Measurements from ENCODE around the gene SLC22A25. TPM values are rescaled to one million over a fixed set of nuclear protein-coding genes. Genes with fewer than 3 reads are reported as not detected.

Gene SLC22A25
- total and polyA plus RNA-seq, 2 donors (not counting 1 experiment from before 2014, with no cell fraction given) = not detected

DNA sequence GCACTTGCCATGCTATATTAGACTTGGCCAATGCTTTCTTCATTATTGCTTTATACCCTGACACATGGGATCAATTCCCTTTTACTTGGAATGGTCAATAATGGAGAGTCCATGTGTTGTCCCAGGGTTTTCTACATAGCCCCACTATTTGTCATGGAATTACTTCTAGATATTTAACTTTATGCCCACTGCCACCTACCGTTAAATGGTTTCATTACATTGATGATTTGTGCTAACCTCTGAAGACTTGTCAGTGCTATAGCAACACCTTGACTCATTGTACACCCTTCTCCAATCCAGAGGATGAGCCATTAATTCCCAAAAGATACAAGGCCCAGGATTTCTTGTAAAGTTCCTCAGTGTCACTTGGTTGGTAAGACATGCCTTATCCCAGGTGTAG, 31.4 kb upstream of the SLC22A25 start:
- Histone ChIP-seq H3K4me1 (ENCODE audit: control insufficient read depth, extremely low read depth, insufficient read depth, low read length) (no peaks in the 10 kb centered on the region), H3K79me2 (ENCODE audit: control insufficient read depth, insufficient read depth, low read length) (no peaks in the 10 kb centered on the region), H3K9me3 (ENCODE audit: control insufficient read depth, insufficient read depth, low read depth, low read length) (no peaks in the 10 kb centered on the region), H3K9ac (ENCODE audit: insufficient read depth, low read length) (no peak overlapping the region), H4K20me1 (ENCODE audit: control insufficient read depth, extremely low read depth, insufficient read depth, low read length) (no peaks in the 10 kb centered on the region), H3K36me3 (ENCODE audit: control insufficient read depth, insufficient read depth, low read length) (no peaks in the 10 kb centered on the region), H3K4me2 (ENCODE audit: extremely low read depth, insufficient read depth, low read length) (no peak overlapping the region), H3K4me3 (replicated peaks in 1 of 4; ENCODE audit: control extremely low read depth in 1 of 4, insufficient read depth in 1 of 4, low read depth in 3 of 4, low read length in 4 of 4) (no peak overlapping the region), H2AFZ (ENCODE audit: low read length) (no peak overlapping the region), H3K27ac (ENCODE audit: insufficient read depth, low read length) (no peak overlapping the region), H3K27me3 (ENCODE audit: control insufficient read depth, insufficient read depth, low read length) (no peaks in the 10 kb centered on the region)
- no peak for TF ChIP-seq EZH2 (IDR thresholded peaks at IDR 0.05; ENCODE audit: low read length, missing control alignments)
- no peak for TF ChIP-seq CTCF (conservative IDR thresholded peaks at IDR 0.05 in 1 of 2, IDR thresholded peaks at IDR 0.05 in 1 of 2; ENCODE audit: low read depth in 1 of 2, low read length in 2 of 2)
- no peak for DNase-seq (ENCODE audit: low read depth in 2 of 2)

DNA sequence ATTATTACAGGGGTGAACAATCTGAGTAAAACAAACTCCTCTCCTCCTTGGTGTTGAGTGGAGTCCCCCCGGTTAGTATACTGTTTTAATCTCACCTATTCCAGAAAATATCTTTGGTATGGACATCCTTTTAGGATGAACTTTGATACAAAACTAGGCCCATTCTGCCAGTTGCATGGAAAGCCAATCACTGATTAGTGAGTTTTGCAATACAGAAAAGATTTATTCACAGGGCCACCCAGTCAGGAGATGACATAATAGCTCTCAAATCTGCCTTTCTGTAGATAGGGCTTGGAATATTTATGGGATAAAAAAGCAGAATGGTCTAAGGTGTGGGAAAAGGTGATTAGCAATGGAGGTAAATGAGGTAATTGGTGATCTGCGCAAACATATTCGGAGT, 30.3 kb upstream of the SLC22A25 start:
- Histone ChIP-seq H3K27me3 (ENCODE audit: control insufficient read depth, insufficient read depth, low read length) (no peaks in the 10 kb centered on the region), H3K9ac (ENCODE audit: insufficient read depth, low read length) (no peak overlapping the region), H2AFZ (ENCODE audit: low read length) (no peak overlapping the region), H3K9me3 (ENCODE audit: control insufficient read depth, insufficient read depth, low read depth, low read length) (no peaks in the 10 kb centered on the region), H3K4me2 (ENCODE audit: extremely low read depth, insufficient read depth, low read length) (no peak overlapping the region), H4K20me1 (ENCODE audit: control insufficient read depth, extremely low read depth, insufficient read depth, low read length) (no peaks in the 10 kb centered on the region), H3K79me2 (ENCODE audit: control insufficient read depth, insufficient read depth, low read length) (no peaks in the 10 kb centered on the region), H3K36me3 (ENCODE audit: control insufficient read depth, insufficient read depth, low read length) (no peaks in the 10 kb centered on the region), H3K27ac (ENCODE audit: insufficient read depth, low read length) (no peak overlapping the region), H3K4me3 (replicated peaks in 1 of 4; ENCODE audit: control extremely low read depth in 1 of 4, insufficient read depth in 1 of 4, low read depth in 3 of 4, low read length in 4 of 4) (no peak overlapping the region), H3K4me1 (ENCODE audit: control insufficient read depth, extremely low read depth, insufficient read depth, low read length) (no peaks in the 10 kb centered on the region)
- no peak for DNase-seq (ENCODE audit: low read depth in 2 of 2)
- TF ChIP-seq CTCF (conservative IDR thresholded peaks at IDR 0.05 in 1 of 2, IDR thresholded peaks at IDR 0.05 in 1 of 2; ENCODE audit: low read depth in 1 of 2, low read length in 2 of 2) (no peak), EZH2 (IDR thresholded peaks at IDR 0.05; ENCODE audit: low read length, missing control alignments) (no peak)

GRCh38 chr11:63262547-63262946, 19.1 kb upstream of the SLC22A25 start:
- no peak for TF ChIP-seq CTCF (conservative IDR thresholded peaks at IDR 0.05 in 1 of 2, IDR thresholded peaks at IDR 0.05 in 1 of 2; ENCODE audit: low read depth in 1 of 2, low read length in 2 of 2)
- Histone ChIP-seq H3K27me3 (ENCODE audit: control insufficient read depth, insufficient read depth, low read length) (no peaks in the 10 kb centered on the region), H3K27ac (ENCODE audit: insufficient read depth, low read length) (no peak overlapping the region), H3K9me3 (ENCODE audit: control insufficient read depth, insufficient read depth, low read depth, low read length) (no peaks in the 10 kb centered on the region), H3K4me3 (replicated peaks in 1 of 4; ENCODE audit: control extremely low read depth in 1 of 4, insufficient read depth in 1 of 4, low read depth in 3 of 4, low read length in 4 of 4) (no peak overlapping the region), H4K20me1 (ENCODE audit: control insufficient read depth, extremely low read depth, insufficient read depth, low read length) (peaks cover 2% of the 10 kb centered on the region), H2AFZ (ENCODE audit: low read length) (no peak overlapping the region), H3K79me2 (ENCODE audit: control insufficient read depth, insufficient read depth, low read length) (no peaks in the 10 kb centered on the region), H3K4me1 (ENCODE audit: control insufficient read depth, extremely low read depth, insufficient read depth, low read length) (no peaks in the 10 kb centered on the region), H3K9ac (ENCODE audit: insufficient read depth, low read length) (no peak overlapping the region), H3K36me3 (ENCODE audit: control insufficient read depth, insufficient read depth, low read length) (no peaks in the 10 kb centered on the region), H3K4me2 (ENCODE audit: extremely low read depth, insufficient read depth, low read length) (no peak overlapping the region)
- DNase-seq (ENCODE audit: low read depth in 2 of 2) = no peak

Measured in fibroblast of lung (primary cell).